Suppressor macrophage (primary cell): ENCODE results near the gene GORASP2.

Experiments used
- DNase-seq, 4 experiments: peaks; one replicate each; pipeline ENCODE4 v3.0.0-alpha.2; 2020 to 2022

GORASP2 gene

DNA sequence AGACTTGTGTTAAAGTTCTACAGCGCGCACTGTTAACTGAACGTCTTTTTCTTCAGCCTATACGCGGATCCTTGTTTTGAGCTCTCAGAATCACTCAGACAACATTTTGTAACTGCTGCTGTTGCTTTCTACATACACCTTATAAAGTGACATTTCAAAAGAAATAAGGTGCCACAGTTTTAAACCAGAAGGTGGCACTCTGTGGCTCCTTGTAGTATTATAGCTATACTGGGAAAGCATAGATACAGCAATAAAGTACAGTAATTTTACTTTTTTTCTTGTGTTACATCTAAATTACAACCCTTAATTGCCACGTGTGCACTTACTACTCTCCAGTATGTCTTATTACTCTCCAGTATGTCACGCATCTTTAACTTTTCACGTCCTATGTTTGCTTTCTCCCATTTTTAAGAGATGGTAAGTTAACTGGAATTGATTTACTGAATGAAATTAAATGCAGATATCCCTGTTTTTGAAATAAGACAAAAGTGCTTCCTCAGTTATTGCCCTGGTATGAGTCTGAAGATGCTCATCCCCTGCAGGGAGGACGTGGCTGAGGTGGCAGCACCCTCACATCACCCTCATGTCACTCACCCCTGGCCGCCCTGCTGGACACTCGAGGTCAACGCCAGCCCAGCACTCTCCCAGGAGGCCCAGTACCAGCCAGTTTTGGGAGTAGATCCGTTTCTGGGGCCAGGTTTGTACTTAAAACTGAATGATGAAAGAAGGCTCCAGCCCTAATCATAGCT is 37.8 kb downstream of the GORASP2 start:
- peak in 1 of 4 experiments; percentile 31 for DNase-seq

DNA sequence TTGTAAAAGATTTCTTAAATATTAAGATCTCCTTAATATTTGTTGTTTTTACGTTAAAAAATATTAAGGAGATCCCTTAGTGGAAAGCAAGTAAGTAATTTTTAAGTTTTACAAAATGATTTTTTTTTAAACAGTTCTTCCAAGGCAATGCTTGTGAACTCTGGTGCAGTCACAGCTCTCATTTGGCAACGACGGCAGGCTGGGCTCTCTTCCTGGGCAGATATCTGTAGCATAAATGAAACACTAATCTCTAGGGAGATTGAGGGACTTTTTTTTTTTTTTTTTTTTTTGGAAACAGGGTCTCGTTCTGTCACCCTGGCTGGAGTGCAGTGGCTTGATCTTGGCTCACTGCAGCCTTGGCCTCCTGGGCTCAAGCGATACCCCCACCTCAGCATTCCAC is 38.5 kb downstream of the GORASP2 start:
- DNase-seq: no peak

DNA sequence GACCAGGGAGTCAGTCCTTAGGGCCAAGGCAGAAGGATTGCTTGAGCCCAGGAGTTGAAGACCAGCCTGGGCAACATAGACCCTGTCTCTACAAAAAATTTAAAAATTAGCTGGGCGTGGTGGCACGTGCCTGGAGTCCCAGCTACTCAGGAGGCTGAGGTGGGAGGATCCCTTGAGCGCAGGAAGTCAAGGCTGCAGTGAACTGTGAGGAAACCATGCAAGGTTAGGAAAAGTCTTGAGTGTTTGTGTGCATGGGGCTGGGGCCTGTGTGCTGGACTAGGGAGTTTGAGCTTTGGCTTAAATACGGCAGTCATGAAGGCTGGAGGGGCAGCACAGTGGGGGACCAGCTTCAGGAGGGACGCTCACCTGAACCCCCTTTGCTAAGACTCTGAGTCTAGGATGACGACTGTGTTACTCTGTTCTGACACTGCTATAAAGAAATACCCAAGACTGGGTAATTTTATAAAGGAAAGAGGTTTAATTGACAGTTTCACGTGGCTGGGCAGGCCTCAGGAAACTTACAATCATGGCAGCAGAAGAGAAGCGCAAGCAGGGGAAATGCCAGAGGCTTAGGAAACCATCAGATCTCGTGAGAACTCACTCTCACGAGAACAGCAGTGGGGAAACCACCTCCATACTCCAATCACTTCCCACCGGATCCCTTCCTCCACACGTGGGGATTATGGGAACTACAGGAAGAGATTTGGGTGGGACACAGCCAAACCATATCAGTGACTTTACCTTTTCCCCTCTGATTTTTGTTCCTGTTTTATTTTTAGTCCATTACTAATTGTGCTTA is 39.4 kb downstream of the GORASP2 start:
- no peak for DNase-seq

DNA sequence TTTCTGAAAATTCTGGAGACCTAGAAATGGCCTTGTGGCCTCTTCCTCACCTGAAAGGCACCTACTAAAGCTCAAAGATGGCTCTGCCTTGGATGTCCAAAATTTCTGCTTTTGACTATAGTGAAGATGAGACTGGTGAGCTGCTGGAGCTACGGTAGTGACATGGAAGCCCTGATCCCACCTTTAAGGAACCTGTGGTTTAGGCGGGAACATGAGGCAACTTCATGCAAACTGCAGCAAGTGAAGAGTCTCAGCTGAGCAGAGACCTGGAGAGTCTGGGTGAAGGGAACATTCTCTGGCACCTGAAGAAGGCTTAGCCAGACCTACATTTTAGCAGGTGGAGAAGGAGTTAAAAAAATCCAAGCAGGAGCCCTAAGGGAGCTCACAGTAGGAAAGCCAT is 40.0 kb downstream of the GORASP2 start:
- no peak for DNase-seq

DNA sequence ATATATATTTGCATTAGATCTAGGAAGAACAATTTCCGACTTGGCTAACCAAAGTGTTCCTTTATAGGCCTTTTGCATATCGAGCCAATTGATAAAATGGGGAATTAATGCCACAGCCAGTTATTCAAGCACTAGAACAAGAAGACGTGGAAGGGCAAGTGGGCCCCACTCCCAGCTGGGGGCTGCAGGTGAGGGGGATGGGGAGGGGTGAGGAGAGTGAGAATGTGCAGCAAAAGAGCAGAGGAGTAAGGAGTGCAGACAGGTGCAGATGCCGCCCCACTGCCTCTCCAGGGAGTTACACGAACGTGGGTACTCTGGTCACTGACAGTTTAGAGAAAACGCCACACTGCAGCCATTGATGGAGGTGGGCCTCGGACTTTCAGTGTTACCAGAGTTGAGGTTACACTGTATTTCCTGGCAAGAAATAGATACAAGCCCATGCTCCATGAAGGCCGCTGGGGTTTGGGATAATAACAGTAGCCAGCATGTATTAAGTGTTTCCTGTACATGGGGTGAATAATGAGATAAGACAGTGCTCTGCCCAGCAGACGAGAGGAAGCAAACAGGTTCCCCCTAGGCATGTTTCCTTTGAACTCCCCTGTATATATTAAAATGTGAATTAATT is 40.9 kb downstream of the GORASP2 start:
- no peak for DNase-seq

DNA sequence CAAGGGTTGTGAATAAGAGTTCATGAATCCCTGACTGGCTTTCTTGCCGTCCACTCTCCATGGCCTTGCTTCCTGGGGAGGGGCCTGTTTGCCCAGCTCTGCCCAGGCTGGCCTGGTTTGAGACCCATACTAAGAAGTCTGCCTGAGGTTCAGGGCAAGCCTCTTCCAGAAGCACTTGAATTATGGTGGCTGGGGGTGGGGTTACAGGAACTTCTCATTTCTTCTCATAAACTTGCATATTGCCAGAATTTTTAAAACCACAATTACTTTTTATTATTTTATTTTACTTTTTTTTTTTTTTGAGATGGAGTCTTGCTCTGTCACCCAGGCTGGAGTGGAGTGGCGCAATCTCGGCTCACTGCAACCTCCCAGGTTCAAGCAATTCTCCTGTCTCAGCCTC is 42.0 kb downstream of the GORASP2 start:
- peak in 1 of 4 experiments; percentile 12 for DNase-seq

DNA sequence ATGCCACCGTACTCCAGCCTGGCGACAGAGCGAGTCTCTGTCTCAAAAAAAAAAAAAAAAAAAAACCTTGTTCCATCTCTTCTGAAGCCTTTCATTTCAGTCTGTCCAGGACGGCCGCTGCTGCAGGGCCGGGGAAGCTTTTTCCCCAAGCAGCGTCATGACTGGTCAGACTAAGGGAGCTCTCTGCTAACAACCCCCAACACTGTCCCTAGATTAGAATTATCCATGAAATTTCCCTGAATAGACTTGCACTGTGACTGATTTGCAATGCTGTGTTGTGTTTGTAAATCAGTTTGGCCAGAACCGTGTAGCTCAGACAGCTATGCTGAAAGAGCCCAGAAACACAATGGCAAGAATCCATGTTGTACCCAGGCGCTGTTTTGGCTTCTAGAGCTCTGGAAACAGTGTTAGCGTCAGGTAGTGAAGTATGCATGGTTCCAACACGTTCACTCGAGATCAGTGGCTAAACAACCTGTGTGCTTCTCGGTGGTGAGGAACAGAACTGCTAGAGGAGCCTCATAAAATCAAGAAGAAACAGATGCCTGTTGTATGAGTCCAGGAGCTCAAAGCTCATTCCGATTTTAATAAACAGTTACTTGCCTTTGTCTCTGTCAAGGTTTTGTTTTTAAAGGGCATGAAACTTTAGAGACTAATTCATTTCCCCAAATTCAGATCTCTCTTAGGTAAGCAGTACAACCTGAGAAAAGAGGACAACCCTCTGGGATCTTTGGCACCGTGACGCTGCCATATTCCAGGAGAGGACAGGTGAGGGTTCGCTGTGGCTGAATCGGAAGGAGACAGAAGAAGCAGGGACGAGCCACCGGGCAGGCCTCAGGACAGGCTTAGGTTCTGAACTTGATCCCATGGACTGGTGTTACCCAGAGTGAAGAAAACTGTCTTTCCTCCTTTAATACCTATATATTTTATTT is 43.5 kb downstream of the GORASP2 start:
- DNase-seq: no peak

DNA sequence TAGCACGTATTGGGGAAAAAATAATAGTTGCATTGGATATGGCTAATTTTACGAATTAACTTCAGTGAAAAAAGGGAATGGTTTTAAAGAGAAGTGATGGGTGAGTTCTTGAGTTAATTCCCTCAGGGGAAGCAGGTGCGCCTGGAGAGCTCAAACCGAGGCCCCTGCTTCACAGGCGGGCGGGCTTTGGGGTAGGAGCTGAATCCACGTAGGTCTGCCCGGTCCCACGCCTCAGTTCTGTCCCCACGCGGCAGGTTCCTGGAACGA is 44.1 kb downstream of the GORASP2 start:
- DNase-seq: no peak

DNA sequence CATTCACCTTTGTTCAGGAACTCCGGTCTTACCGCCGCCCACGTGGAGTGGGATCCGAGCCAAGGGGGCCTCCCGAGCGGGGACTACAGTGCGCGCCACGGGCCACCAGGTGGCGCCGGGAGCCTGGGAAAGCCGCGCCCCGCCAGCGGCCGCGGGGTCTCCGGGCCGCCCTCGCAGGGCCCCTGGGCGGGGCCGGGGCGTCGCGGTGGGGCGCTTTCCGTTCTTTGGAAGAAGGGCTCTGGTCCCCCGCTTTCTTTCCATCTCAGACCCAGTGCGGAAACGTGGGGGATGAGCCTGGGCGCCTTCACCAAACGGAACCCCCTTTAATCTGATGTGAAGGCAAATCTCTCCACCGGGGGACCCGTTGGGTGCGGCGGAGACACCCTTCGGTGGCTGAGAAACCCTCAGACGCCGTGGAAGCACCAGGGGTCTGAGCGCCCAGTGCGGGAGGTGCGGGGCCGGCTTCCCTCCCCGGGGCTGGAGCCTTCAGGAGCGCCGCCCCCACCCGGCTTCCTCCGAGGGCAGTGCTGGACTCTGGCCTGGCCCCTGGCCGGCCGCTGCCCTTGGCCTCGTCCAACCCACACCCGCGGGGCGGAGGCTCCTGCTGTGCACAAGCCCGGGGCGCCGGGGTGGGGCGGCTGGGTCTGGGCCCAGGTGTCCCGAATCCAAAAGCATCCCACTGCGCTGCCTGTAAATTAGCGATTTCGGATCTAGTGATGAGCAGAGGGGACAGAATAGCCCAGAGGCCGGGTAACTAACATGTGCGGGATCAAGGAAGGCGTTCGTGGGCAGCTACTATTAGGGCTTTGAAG is 44.6 kb downstream of the GORASP2 start:
- peak; percentile 83 to 94 (median 90) for DNase-seq

DNA sequence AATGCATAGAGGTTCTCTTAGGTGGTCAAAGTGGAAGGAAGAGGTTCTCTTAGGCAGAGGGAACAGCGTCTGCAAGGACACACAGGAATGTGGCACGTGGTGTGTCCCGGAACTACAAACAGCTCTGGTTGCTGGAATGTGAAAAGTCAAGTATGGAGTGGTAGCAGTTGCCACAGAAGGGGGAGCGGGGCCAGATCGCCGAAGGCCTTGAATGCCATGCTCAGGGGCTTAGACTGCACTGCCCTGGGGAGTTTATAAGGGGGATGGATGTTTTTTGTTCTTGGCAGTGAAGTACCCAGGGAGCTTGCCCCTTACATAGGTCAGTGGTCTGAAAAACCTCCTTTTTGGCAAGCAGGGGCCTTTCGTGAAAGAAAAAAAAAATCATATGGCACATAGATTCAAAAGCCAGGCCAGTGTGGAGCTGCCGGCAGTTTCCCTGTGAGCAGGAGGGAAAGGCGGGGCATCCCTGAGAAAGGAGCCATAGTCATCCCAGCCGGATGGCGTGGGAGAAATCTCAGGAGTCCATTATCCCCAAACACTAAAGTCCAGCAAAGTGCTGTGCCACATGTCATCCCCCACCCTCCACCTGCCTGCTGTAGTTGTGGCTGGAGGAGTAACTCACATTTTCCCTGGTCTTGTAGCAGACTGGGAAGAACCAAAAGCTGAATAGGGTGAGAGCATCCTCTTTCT is 45.4 kb downstream of the GORASP2 start:
- DNase-seq: no peak

DNA sequence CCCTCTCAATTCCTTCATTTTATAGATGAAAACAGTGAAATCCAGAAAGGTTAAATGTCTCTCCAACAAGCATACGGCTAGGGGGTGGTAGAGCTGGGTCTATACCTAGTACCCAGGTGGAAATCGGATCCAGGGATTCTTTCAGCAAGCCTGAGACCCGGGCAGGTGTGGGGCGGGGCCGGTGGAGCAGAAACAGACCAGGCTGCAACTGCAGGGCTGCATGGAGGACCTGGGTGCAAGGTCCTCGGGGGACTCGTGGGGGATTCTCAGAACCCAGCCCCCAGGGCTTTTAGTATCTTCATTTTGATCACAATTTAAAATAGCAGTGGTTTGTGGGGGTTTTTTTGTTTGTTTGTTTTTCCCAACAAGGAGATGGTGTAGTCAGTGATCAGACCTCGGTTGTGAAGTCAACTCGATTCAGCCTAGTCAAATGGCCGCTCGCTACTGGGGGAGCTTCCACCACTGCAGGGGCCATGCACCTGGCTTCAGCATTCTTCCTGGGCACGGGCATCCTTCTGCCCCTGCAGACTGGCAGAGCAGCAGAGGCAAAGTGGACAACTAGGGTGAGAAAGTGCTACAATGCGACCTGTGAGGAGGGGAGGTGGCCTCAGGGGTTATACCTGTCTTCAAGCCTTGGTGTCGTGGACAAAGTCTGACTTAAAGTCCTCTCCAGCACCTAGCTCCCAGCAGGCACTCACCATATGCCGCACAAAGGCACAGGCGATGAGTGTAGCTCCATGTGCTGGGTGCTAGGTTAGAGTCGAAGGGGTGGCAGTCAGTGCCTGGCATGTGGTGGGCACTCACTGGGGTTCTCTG is 46.3 kb downstream of the GORASP2 start:
- DNase-seq: no peak

DNA sequence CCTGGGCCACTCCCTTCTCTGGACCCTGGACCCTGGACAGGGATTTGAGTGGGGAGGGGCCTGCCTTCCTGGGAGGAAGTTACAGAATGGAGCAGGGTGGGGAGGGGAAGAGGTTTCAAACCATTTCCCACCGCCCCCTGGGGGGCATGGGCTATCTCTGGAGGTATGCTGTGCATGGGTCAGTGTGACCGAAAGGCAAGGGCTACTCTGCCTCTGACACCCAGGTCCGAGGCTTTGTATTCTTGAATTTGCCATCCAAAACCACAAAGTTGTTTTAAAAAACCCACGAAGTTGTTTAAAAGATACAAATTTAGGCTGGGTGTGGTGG is 46.9 kb downstream of the GORASP2 start:
- no peak for DNase-seq

DNA sequence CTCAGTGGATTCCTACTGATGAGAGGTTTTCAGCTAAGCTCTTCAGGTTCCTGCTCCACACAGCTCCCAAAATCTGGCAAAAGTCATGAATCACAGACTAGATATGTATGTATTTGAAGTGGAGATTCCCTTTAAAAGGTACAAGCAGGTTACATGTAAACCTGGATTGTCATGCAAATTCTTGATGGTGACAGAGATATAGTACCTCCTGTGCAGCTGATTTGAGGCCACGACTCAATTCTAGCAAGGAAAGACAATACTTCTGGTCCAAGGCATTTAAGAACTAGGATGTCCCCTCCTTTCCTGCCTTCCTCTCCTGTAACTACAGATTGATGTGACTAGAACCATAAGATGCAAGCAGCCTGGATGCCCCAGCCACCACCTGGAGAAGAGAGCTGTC is 55.0 kb downstream of the GORASP2 start:
- DNase-seq: no peak

DNA sequence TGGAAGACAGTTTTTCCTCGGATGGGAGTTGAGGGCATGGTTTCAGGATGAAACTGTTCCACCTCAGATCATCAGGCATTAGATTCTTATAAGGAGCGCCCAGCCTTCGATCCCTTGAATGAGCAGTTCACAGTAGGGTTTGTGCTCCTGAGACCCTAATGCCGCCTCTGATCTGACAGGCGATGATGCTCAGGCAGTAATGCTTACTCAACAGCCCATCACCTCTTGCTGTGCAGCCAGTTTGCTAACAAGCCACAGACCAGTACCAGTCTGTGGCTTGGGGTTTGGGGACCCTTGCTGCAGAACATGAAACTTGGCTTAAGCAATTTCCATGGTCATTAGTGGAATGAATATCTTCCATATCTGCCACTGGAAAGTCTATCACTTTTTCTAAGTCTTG is 56.4 kb downstream of the GORASP2 start:
- DNase-seq: no peak

DNA sequence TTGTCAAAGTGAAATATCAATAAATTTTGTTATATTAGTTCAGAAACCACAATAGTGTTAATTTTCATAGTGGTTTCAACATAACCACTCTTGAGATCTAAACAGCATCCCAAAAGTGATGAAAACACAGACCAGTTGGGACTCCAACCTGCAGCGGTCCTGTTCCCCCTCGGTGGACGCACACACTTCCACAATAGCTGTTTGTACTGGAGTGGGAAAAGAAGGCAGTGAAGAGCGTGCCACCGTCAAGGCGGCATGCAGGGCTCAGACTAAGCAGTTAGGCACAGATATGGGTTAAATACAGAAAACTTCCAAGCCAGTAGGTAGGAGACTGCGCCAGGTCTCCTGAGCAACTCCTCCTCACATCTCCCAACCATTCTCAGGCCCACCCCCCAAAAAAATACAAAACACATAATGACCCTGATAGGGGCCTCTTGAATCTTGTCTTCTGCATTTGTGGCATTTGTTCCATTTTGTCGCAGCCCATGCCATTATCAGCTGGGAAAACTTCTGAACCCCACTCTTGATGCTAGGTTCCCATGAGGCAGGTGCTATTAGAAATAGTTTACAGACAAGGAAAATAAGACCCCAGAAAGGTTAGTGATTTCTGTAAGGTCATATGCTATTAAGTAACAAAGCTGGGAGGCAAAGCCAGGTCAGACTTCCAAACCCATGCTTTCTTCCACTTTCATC is 57.7 kb downstream of the GORASP2 start:
- no peak for DNase-seq

DNA sequence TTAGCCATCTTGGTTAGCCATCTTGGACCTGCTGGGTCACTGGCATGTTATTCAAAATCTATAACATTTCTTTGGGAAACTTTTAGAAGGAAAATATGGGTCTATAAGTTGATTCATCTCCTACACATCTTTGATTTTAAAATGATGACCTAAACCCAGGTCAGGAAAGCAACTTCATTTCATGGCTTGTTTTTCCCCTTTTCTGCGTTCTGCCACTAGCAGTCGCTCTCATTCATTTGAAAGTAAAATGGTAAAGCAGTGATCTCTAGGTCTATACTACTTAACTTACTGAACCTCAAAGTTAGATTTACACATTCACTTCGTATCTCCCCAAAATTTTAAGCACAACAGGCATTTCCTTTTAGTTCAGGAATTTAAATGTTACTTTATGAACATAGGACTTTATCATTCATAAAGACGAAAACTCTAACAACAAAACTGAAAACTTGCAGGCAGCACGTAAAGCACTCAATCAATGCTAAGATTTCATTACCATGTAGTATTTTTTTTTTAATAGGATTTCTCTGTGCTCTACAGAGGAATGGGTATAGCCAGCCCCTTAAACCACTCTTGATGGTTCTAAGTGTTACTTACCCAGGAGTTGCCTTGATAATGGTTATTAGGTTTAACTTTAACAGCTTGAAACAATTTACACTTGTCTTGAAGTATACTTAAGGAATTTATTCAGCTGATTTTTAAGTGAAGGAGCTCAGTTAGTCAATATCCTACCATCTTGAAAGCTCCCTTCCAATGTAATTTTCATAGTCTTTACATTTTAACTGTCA is 62.5 kb downstream of the GORASP2 start:
- DNase-seq: no peak

DNA sequence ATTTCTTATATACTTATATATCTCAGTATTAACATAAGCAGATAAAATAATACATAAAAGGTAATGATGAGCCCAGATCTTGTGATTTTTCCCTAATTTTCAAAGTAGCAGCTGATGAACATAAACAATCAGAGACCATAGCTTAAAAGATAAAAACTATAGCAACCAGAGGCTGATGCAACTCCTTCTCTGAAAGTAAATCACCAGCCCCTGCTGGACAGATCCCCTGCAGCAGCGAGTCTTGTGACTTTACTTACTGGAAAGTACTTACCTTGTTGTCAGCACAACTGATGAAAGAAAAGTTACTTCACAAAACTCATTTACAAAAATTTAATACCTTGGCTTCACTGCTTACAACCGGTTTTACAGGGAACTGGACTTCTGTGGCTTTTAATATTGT is 67.3 kb downstream of the GORASP2 start:
- no peak for DNase-seq

DNA sequence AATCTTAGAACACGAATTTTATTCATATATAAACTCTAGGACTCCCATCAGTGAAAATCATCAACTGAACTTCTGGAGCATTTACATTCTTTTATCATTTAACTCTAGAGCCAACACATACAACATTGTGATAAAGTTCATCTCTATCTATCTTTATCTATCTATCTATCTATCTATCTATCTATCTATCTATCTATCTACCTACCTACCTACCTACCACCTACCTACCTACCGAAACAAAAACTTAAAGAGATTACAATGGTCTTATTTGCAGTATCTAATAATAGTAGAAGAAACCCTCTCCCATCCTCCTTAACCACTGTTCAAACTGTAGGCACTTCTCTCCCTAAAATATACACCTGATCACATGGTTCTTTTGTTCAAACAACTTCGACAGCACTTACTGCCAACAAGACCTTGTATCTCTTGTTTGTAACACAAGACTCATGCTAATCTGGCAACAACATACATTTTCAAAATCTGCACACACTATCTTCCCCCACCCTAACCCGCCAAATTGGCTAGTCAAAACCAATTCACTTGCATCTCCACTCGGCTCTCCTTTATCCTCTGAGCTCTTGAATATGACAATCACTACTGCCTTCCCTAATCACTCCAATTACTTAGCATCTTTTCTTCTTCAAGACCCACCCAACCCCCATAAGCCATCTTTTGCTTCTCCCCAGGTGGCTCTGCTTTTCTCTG is 69.0 kb downstream of the GORASP2 start:
- DNase-seq: no peak
